HUES6 (cell line): ENCODE results near the gene POLN.

Experiments
- H3K27ac ChIP-seq: 2 replicates; pipeline ENCODE4 v1.7.0; 2013; ENCODE audit warnings: low read depth, mild to moderate bottlenecking, low read length, inconsistent platforms
- H3K27me3 ChIP-seq: 2 replicates; pipeline ENCODE4 v1.6.1; 2013; ENCODE audit warnings: low read length; ENCODE audit not compliant: control insufficient read depth, insufficient read depth
- H3K36me3 ChIP-seq: 2 replicates; pipeline ENCODE4 v1.6.1; 2013; ENCODE audit warnings: low read length; ENCODE audit not compliant: control insufficient read depth, insufficient read depth
- H3K4me1 ChIP-seq: 2 replicates; pipeline ENCODE4 v1.6.1; 2013; ENCODE audit warnings: low read length; ENCODE audit not compliant: control insufficient read depth, insufficient read depth
- H3K4me3 ChIP-seq: 2 replicates; pipeline ENCODE4 v1.5.1; 2013; ENCODE audit warnings: low read depth, low read length
- H3K9ac ChIP-seq: one replicate; pipeline ENCODE4 v1.6.1; 2013; ENCODE audit warnings: mild to moderate bottlenecking, low read length
- H3K9me3 ChIP-seq: 2 replicates; pipeline ENCODE4 v1.6.1; 2013; ENCODE audit warnings: low read depth, low read length; ENCODE audit not compliant: control insufficient read depth, insufficient read depth

POLN gene

GRCh38 chr4:2261853-2262144 is 19.9 kb upstream of the POLN start, which contains the start of gene MXD4:
MXD4 (minus strand) TSS chr4:2262109; CDS start chr4:2261980, 129 bp downstream.
- no peaks in the 10 kb centered on the region for H3K36me3 ChIP-seq
- H3K27me3 ChIP-seq, result 0 out of 2 replicates have a peak, but pooled peaks cover 9% of the 10 kb centered on the region
- H3K27ac ChIP-seq, result peak within 1 kb of the TSS; percentile 65; the same call in 1 of the 2 replicates
- no peaks in the 10 kb centered on the region for H3K9me3 ChIP-seq
- peak within 1 kb of the TSS; percentile 79 for H3K9ac ChIP-seq
- peak within 1 kb of the TSS; percentile 85 for H3K4me3 ChIP-seq
- no peaks in the 10 kb centered on the region; the same call in 1 of the 2 replicates for H3K4me1 ChIP-seq

GRCh38 chr4:2261110-2261852 is 19.4 kb upstream of the POLN start:
- Histone ChIP-seq H3K27ac (no peak overlapping the region), H3K36me3 (no peaks in the 10 kb centered on the region), H3K4me1 (no peaks in the 10 kb centered on the region; the same call in 1 of the 2 replicates), H3K9me3 (no peaks in the 10 kb centered on the region), H3K4me3 (peak overlapping the region; percentile 77), H3K27me3 (0 out of 2 replicates have a peak, but pooled peaks cover 9% of the 10 kb centered on the region), H3K9ac (peak overlapping the region; percentile 73)

GRCh38 chr4:2260344-2261109 is 18.6 kb upstream of the POLN start:
- Histone ChIP-seq H3K36me3 (no peaks in the 10 kb centered on the region), H3K9ac (peak overlapping the region; percentile 68), H3K9me3 (no peaks in the 10 kb centered on the region), H3K27me3 (0 out of 2 replicates have a peak, but pooled peaks cover 9% of the 10 kb centered on the region), H3K4me1 (no peaks in the 10 kb centered on the region; the same call in 1 of the 2 replicates), H3K27ac (no peak overlapping the region), H3K4me3 (peak overlapping the region; percentile 77)

GRCh38 chr4:2259541-2260343 is 17.8 kb upstream of the POLN start:
- H3K36me3 ChIP-seq, result 0 out of 2 replicates have a peak, but pooled peaks cover 2% of the 10 kb centered on the region
- no peak overlapping the region for H3K27ac ChIP-seq
- H3K9ac ChIP-seq, result peak overlapping the region; percentile 11
- no peak overlapping the region for H3K4me3 ChIP-seq
- H3K27me3 ChIP-seq, result 0 out of 2 replicates have a peak, but pooled peaks cover 8% of the 10 kb centered on the region
- no peaks in the 10 kb centered on the region for H3K9me3 ChIP-seq
- H3K4me1 ChIP-seq, result no peaks in the 10 kb centered on the region; the same call in 1 of the 2 replicates

- Histone ChIP-seq H3K9me3 (no peaks in the 10 kb centered on the region), H3K27me3 (0 out of 2 replicates have a peak, but pooled peaks cover 1% of the 10 kb centered on the region), H3K4me1 (no peaks in the 10 kb centered on the region; the same call in 1 of the 2 replicates), H3K9ac (no peak overlapping the region), H3K27ac (no peak overlapping the region), H3K36me3 (0 out of 2 replicates have a peak, but pooled peaks cover 5% of the 10 kb centered on the region), H3K4me3 (no peak overlapping the region)
Observed at GRCh38 chr4:2259036-2259540, 17.2 kb upstream of the POLN start.

- Histone ChIP-seq H3K27ac (no peak overlapping the region), H3K9ac (no peak overlapping the region), H3K9me3 (no peaks in the 10 kb centered on the region), H3K27me3 (no peaks in the 10 kb centered on the region), H3K4me1 (no peaks in the 10 kb centered on the region; the same call in 1 of the 2 replicates), H3K36me3 (peaks cover 12% of the 10 kb centered on the region; the same call in 1 of the 2 replicates), H3K4me3 (no peak overlapping the region)
Observed at GRCh38 chr4:2258091-2259035, 16.4 kb upstream of the POLN start.

DNA sequence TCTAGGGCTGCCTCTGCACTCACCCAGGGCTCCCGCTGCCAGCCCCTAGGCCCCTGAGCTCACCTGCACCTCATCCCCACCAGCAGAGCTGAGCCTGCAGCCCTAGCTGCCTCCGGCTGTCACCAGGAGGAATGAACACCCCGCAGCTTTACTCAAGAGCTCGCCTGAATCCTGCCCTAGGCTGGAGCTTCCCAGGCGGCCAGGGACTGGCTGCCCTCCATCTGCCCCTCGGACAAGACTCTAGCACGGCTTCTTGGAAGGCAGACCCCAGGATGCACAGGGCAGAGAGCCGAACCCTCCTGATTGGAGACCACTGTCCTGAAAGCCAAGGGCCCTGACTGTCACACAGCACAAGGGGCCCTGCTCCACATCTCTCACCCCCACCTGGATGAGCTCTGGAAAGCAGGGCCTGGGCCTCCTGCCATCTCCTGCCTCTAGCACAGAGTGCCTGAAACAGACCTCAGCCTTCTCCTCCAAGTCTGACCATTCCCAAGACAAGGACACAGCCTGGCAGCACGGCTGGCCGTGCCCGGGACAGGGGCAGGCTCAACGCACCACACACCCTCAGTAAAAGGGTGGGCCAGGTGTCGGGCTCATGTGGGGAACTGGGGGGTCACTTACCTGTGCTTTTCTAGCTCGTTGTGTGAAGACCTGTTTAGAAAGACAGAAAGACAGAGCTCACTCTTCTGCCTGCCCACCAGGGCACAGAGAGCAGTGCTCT is 15.6 kb upstream of the POLN start:
- Histone ChIP-seq H3K9ac (no peak overlapping the region), H3K36me3 (peaks cover 13% of the 10 kb centered on the region; the same call in 1 of the 2 replicates)

DNA sequence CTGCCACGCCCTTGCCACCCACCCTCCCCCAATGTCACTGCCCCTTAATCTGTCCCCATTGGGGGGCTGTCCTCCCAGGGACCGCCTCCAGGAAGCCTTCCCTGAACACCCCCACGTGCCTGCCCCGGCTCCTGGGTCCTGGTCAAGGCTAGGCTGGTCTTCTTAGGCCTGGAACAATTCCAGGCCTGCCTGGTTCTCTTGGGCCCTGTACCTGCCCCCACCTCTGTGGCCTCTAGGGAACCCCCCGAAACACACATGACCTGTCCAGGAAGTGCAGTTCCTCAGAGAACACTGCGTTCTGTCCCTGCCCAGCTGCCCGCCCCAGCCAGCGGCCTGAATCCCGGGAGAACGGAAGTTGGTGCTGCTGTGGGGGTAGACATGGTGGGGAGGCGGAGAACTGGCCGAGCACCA is 14.9 kb upstream of the POLN start:
- peaks cover 13% of the 10 kb centered on the region; the same call in 1 of the 2 replicates for H3K36me3 ChIP-seq
- no peak overlapping the region for H3K9ac ChIP-seq
- H3K9me3 ChIP-seq, result no peaks in the 10 kb centered on the region
- no peak overlapping the region for H3K4me3 ChIP-seq
- H3K27me3 ChIP-seq, result no peaks in the 10 kb centered on the region
- H3K4me1 ChIP-seq, result no peaks in the 10 kb centered on the region; the same call in 1 of the 2 replicates
- no peak overlapping the region for H3K27ac ChIP-seq

More for the DNA sequence above, 15.6 kb upstream of the POLN start:
- Histone ChIP-seq H3K4me3 (no peak overlapping the region), H3K9me3 (no peaks in the 10 kb centered on the region), H3K4me1 (no peaks in the 10 kb centered on the region; the same call in 1 of the 2 replicates), H3K27me3 (no peaks in the 10 kb centered on the region), H3K27ac (no peak overlapping the region)

- Histone ChIP-seq H3K4me1 (no peaks in the 10 kb centered on the region; the same call in 1 of the 2 replicates), H3K27ac (no peak overlapping the region), H3K4me3 (no peak overlapping the region), H3K27me3 (no peaks in the 10 kb centered on the region), H3K9me3 (no peaks in the 10 kb centered on the region), H3K9ac (no peak overlapping the region), H3K36me3 (peaks cover 13% of the 10 kb centered on the region; the same call in 1 of the 2 replicates)
Observed at GRCh38 chr4:2256156-2256731, 14.3 kb upstream of the POLN start.
